COLO829 (cell line): ENCODE data around the gene MYBPC3.
"Not testable (repeated sequence)": the region's sequence is repeated elsewhere in the genome, so short reads cannot be mapped to it uniquely, and the experiment has no call there.

Source experiments
- DNase-seq: peaks from one replicate; pipeline ENCODE4 v3.0.0; 2012; ENCODE audit warnings: low spot score

Gene MYBPC3

DNA sequence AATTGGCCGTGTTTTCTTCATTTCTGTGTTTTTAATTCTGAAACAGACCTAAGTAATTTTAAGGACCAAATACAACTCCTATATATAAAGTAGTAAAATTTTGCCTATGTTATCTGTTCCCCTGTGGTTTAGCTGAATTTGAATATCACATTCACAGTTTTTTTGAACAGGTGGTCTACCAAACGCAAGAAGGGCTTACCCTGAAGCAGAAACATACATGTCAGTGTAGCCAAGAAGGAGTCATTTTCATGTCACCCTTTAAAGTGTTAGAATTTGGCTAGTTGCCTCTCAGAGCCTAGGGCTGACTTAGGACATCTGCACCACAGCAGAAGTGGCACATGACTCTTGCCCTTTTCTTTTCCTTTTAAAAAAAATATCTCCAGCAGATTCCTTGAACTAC is 34.3 kb downstream of the MYBPC3 start:
- DNase-seq: no peak

DNA sequence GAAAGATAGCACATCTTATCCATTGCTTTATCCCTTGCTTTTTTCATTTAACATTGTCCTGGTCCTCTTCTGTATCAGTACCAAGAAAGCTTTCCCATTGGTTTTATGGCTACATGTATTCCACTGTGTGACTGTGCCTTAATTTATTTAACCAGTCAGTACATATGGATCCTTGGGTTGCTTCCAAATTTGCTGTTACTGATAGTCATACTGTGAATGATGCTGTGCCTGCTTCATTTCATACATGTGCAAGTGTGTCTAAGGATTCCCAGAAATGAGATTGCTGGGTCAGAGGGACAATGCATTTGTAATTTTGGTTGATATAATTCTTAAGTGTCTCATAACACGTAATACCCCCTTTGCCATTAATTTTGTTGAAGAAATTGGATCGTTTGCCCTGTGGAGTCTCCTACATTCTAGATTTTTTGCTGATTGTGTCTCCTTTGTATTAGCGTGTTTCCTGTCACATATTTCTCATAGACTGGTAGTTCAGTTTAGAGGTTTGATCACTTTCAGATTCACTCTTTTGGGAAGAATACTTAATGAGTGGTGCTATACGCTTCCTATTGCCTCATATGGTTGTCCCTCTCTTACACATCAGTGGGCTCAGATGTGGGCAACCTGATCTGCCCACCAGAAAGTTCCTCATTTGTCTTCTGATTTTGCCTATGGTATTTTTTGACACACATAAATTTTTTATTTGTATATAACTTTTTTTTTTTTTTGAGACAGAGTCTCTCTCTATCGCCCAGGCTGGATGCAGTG is 35.3 kb downstream of the MYBPC3 start:
- DNase-seq: no peak

DNA sequence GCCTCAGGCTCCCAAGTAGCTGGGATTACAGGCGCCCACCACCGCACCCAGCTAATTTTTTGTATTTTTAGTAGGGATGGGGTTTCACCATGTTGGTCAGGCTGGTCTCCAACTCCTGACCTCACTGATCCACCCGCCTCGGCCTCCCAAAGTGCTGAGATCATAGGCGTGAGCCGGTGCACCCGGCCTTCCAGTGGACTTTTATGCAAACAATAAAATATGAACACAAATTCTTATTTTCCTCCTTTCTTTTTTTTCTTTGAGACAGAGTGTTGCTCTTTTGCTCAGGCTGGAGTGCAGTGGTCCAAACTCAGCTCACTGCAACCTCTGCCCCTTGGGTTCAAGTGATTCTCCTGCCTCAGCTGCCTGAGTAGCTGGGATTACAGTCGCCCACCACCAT is 36.0 kb downstream of the MYBPC3 start:
- DNase-seq: not testable (repeated sequence)

DNA sequence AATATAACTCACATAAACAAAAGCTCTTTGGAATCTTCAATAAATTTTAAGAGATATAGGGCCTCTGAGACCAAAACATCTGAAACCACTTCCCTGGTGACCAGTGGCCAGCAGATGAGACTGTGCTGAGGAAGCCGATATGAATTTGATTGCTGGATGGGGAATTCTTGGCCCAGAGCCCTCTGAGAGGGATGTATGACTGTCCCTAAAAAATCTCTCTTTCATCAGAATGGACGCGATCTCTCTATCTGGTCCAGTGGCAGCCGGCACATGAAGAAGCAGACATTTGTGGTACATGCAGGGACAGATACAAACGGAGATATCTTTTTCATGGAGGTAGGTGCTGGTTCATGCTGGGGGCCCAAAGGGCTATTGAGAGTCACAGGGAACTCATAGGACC is 37.5 kb downstream of the MYBPC3 start:
- no peak for DNase-seq

DNA sequence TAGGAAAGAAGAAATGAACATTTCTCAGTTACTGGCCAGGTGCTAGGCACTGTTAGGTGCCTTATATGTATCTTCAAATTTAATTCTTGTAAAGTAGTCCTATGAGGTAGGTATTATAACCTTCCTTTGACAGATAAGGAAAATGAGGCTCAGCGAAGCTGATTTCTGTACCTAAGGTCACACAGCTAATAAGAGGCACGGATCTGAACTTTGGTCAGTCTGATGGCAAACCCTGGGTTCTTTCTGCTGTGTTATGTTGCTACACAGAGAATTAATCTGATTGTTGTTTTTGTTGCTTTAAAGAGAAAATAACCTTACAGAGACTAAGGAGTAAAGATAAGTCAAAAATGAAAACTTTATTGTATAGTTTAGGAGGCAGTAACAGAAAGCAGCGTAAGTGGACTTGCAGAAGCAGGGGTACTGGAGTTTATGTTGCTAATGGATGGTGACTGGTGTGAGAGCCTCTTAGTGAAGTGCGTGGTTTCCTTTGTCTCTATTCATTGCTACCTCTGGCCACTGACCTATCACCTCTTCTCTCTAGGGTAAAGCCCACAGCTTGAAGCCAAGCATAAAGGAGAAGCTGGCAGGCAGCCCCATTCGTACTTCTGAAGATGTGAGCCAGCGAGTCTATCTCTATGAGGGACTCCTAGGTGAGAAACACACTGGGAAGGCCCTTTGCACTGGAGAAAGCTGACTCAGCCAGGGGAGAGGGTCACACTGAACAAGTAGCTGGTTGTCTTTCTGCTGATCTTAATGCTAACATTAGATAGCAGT is 44.3 kb downstream of the MYBPC3 start:
- DNase-seq: no peak

DNA sequence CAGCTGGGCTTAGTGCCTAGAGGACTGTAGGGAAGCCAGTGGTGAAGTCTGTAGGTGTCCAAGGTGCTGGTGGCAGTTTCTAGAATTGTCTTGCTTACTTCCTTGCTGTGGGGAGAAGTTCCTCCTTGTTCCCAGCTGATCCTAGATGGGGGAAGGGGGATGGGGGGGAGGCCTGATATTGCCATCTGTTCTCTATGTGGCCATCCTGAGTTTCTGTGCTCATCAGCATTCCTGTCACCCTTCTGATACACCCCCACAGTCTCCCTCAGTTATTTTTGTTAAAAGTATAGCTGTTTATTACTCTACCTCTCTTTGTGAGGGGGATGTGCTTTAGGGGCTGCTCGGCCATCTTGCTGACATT is 46.0 kb downstream of the MYBPC3 start:
- DNase-seq: no peak

DNA sequence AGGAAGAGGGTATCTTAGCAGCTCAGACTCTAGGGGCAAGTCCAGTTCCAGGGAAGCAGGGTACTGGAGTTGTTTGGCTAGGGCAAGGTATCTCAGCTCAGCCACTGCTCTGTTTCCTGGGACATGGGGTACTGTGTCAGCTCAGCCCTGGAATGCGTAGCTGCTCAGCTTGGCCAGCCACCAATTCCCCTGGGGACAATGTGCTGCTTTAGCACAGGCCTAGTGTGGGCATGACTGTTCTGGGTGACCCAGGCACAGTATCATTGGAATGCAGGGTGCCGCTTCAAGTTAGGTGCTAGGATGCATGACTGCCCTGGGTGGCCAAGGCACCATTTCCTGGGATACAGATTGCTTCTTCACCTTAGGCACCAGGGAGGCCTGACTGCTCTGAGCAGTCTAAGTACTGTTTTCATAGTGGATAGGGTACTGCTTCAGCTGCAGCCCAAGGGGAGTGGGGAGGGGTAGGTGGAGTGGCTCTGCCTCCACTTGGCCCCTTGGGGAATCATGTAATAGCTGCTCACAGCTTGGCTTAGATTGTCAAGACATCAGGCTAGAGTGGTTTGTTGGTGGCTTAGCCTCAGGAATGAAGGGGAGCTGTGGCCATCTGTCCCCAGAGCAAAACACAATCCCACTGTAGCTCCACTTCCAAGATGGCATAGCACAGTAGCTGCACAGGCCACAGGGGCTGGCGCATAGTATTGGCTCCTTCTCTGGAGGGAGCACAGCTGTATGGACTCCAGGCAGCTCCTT is 46.6 kb downstream of the MYBPC3 start:
- DNase-seq: no peak

DNA sequence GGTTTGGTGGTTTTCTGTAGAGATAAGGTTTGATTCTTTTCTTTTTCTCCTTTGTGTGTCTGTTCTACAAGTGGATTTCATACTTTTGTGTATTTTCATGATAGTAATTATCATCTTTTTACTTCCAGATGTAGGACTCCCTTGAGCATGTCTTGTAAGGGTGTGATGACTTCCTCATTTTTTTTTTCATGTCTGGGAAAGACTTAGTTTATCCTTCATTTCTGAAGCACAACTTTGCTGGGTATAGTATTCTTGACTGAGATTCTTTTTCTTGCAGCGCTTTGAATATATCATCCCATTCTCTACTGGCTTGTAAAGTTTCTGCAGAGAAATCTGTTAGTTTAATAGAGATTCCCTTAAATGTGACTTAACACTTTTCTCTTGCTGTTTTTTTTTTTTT is 49.6 kb downstream of the MYBPC3 start:
- DNase-seq: no peak

DNA sequence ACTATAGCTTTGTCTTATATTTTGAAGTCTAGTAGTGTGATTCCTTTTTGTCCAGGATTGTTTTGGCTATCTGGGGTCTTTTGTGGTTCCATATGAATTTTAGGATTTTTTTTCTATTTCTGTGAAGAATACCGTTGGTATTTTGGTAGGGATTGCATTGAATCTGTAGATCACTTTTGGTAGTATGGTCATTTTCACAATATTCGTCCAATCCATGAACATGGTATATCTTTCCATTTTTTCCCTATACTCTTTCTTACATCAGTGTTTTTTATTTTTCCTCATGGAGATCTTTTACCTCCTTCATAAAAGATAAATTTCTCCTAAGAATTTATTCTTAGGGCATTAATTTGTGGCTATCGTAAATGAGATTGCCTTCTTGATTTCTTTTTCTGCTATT is 53.4 kb downstream of the MYBPC3 start:
- DNase-seq: no peak

DNA sequence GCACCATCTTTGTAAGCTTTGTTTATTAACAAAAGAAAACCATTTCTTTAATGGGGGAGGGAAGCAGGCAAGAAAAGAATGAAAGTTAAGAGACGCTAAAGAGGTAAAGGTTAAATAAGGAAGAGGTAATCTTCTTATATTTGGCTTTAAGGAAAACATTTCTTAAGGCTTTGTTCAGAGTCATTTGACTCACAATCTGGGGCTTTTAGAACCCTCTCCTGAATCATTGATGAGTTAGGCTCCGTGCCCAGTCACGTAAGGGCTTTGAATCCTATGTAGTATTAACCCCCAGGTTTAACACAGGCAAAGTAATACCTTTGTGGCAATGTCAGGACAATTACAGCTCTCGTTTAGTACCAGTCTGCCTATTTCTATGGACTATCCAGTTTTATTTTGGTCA is 56.5 kb downstream of the MYBPC3 start:
- DNase-seq: no peak

DNA sequence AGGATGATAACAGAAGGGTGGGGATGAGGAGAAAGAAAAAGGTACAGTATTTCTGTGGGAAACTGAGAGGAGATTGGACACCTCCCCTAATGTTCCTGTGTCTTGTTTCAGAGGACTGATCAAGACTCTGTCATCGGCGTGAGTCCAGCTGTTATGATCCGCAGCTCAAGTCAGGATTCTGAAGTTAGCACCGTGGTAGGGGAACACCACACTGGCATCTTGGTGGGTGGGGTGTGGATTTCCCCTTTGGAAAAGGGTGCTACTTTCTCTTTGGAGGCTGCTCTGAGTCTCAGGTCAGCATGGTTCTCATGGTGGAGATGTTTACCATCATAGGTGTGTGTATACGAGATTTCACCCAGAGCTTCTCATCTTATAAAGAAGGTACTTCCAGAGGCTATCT is 57.1 kb downstream of the MYBPC3 start:
- DNase-seq: no peak

DNA sequence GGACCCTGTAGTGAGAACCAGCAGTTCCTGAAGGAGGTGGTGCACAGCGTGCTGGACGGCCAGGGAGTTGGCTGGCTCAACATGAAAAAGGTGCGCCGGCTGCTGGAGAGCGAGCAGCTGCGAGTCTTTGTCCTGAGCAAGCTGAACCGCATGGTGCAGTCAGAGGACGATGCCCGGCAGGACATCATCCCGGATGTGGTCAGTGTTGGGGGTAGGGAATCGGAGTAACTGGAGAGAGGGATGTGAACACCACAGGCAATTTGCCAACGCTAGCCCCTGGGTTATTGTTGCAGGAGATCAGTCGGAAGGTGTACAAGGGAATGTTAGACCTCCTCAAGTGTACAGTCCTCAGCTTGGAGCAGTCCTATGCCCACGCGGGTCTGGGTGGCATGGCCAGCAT is 62.6 kb downstream of the MYBPC3 start:
- no peak for DNase-seq

DNA sequence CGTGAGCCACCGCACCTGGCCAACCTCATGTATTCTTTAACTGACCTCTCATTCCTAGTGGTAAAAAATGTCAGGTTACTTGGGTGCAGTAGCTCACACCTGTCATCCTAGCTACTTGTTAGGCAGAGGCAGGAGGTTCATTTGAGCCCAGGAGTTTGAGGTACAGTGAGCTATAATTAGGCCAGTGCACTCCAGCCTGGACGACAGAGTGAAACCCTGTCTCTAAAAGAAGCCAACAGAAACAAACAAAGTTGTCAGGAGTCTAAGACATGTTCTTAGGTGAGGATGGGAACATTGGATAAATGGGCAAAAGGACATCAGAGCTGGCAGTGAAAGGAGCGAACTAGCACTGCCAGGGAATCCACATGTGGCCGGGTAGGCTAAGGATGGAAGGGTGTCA is 64.4 kb downstream of the MYBPC3 start:
- no peak for DNase-seq

DNA sequence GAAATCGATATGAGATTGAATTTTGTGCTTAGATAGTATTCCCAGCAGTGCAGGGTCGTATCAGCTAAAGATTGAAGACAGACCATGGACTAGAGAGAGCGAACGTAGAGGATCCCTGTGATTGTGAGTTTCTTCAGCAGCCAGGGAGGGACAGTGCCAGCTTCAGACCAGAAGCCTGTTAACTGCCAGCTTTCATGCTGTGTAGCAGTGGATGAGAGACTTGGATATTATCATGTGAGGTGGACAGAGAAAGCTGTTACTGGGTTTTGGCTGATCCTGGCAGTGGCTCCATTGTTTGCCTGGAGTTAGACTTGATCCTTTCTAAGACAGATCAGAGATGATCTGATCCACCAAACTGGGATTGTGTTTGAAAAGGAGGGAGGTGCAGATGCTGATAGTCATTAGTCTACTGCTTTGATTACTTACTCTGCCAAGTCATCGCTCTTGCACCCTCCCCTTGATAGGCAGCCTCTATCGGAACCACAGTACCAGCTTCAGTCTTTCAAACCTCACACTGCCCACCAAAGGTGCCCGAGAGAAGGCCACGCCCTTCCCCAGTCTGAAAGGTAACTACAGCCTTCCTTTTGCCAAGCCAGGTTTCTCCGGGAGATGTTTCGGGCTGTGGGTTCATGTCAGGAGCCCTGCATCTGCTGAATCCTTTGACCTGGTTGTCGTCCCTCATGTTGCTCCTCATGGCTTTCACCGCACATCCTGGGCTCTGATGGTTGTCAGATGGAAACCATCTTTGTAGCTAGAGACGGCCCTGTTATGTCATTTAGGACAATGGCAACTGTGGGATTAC is 66.3 kb downstream of the MYBPC3 start:
- DNase-seq: no peak

DNA sequence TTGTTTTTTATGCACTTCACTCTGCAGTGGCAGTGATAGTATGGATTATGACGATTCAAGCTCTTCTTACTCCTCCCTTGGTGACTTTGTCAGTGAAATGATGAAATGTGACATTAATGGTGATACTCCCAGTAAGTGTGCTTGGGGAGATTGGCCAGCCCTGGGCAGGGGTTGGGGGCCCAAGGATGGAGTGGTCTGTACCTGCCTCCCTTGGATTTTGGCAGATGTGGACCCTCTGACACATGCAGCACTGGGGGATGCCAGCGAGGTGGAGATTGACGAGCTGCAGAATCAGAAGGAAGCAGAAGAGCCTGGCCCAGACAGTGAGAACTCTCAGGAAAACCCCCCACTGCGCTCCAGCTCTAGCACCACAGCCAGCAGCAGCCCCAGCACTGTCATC is 68.4 kb downstream of the MYBPC3 start:
- no peak for DNase-seq

DNA sequence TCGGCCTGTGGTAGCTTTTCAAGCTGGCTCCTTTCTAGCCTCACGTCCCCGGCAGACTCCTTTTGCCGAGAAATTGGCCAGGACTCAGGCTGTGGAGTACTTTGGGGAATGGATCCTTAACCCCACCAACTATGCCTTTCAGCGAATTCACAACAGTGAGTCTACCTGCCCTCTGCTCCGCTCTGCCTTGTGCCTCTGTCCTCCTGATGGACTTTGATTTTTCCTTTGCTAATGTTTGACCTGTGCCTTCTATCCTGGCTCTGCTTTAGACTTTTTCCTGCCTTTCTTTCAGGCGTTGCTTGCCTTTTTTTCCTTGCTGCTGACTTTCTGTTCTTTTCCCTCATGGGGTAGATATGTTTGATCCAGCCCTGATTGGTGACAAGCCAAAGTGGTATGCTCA is 70.0 kb downstream of the MYBPC3 start:
- DNase-seq: no peak
